ENCODE measurements around the gene TEFM.
"Not testable (repeated sequence)": the region's sequence is repeated elsewhere in the genome, so short reads cannot be mapped to it uniquely, and the experiment has no call there.

TEFM gene

GRCh38 chr17:30906101-30906911, at the start of gene TEFM:
Gene TEFM, minus strand, starts transcription at chr17:30906238. Its CDS starts 40 bp downstream, at chr17:30906198.
- no peaks in the 10 kb centered on the region for H3K27me3 Mint-ChIP-seq (ENCODE audit: low read depth)
- peak within 1 kb of the TSS; percentile 99 for H3K4me3 Mint-ChIP-seq
- no peaks in the 10 kb centered on the region for H3K9me3 Mint-ChIP-seq
- H3K36me3 Mint-ChIP-seq (ENCODE audit: low read depth): peaks cover 21% of the 10 kb centered on the region
- H3K4me1 Mint-ChIP-seq (ENCODE audit: low read depth): peaks cover 23% of the 10 kb centered on the region
- peak within 1 kb of the TSS; percentile 90 for H3K27ac Mint-ChIP-seq

GRCh38 chr17:30954046-30954830, 48.2 kb upstream of the TEFM start:
- H3K27me3 Mint-ChIP-seq (ENCODE audit: low read depth): peaks cover 21% of the 10 kb centered on the region
- no peaks in the 10 kb centered on the region for H3K4me1 Mint-ChIP-seq (ENCODE audit: low read depth)
- no peaks in the 10 kb centered on the region for H3K9me3 Mint-ChIP-seq
- H3K36me3 Mint-ChIP-seq (ENCODE audit: low read depth): no peaks in the 10 kb centered on the region
- no peak overlapping the region for H3K27ac Mint-ChIP-seq
- no peak overlapping the region for H3K4me3 Mint-ChIP-seq

- H3K9me3 Mint-ChIP-seq: no peaks in the 10 kb centered on the region
- H3K4me3 Mint-ChIP-seq: no peak overlapping the region
- H3K27me3 Mint-ChIP-seq (ENCODE audit: low read depth): peaks cover 8% of the 10 kb centered on the region
- no peak overlapping the region for H3K27ac Mint-ChIP-seq
- no peaks in the 10 kb centered on the region for H3K36me3 Mint-ChIP-seq (ENCODE audit: low read depth)
- H3K4me1 Mint-ChIP-seq (ENCODE audit: low read depth): no peaks in the 10 kb centered on the region
Measured at GRCh38 chr17:30952638-30953393, 46.8 kb upstream of the TEFM start.

GRCh38 chr17:30950669-30951399, 44.8 kb upstream of the TEFM start:
- H3K9me3 Mint-ChIP-seq: no peaks in the 10 kb centered on the region
- no peaks in the 10 kb centered on the region for H3K36me3 Mint-ChIP-seq (ENCODE audit: low read depth)
- H3K4me3 Mint-ChIP-seq: no peak overlapping the region
- H3K27me3 Mint-ChIP-seq (ENCODE audit: low read depth): peaks cover 3% of the 10 kb centered on the region
- H3K27ac Mint-ChIP-seq: no peak overlapping the region
- no peaks in the 10 kb centered on the region for H3K4me1 Mint-ChIP-seq (ENCODE audit: low read depth)

GRCh38 chr17:30950189-30950588, 44.2 kb upstream of the TEFM start:
- peaks cover 3% of the 10 kb centered on the region for H3K27me3 Mint-ChIP-seq (ENCODE audit: low read depth)
- no peaks in the 10 kb centered on the region for H3K4me1 Mint-ChIP-seq (ENCODE audit: low read depth)
- no peak overlapping the region for H3K27ac Mint-ChIP-seq
- H3K36me3 Mint-ChIP-seq (ENCODE audit: low read depth): no peaks in the 10 kb centered on the region
- H3K4me3 Mint-ChIP-seq: no peak overlapping the region
- H3K9me3 Mint-ChIP-seq: no peaks in the 10 kb centered on the region

GRCh38 chr17:30947796-30948195, 41.8 kb upstream of the TEFM start:
- no peaks in the 10 kb centered on the region for H3K36me3 Mint-ChIP-seq (ENCODE audit: low read depth)
- H3K4me3 Mint-ChIP-seq: no peak overlapping the region
- no peaks in the 10 kb centered on the region for H3K4me1 Mint-ChIP-seq (ENCODE audit: low read depth)
- no peak overlapping the region for H3K27ac Mint-ChIP-seq
- H3K9me3 Mint-ChIP-seq: no peaks in the 10 kb centered on the region
- no peaks in the 10 kb centered on the region for H3K27me3 Mint-ChIP-seq (ENCODE audit: low read depth)

- peaks cover 1% of the 10 kb centered on the region for H3K36me3 Mint-ChIP-seq (ENCODE audit: low read depth)
- H3K9me3 Mint-ChIP-seq: no peaks in the 10 kb centered on the region
- no peak overlapping the region for H3K4me3 Mint-ChIP-seq
- peaks cover 12% of the 10 kb centered on the region for H3K4me1 Mint-ChIP-seq (ENCODE audit: low read depth)
- H3K27ac Mint-ChIP-seq: no peak overlapping the region
- H3K27me3 Mint-ChIP-seq (ENCODE audit: low read depth): no peaks in the 10 kb centered on the region
Measured at GRCh38 chr17:30942308-30943079, 36.5 kb upstream of the TEFM start.

GRCh38 chr17:30939051-30939689, 33.1 kb upstream of the TEFM start:
- no peak overlapping the region for H3K4me3 Mint-ChIP-seq
- H3K9me3 Mint-ChIP-seq: no peaks in the 10 kb centered on the region
- no peaks in the 10 kb centered on the region for H3K27me3 Mint-ChIP-seq (ENCODE audit: low read depth)
- H3K27ac Mint-ChIP-seq: peak overlapping the region; percentile 32
- peaks cover 12% of the 10 kb centered on the region for H3K4me1 Mint-ChIP-seq (ENCODE audit: low read depth)
- peaks cover 1% of the 10 kb centered on the region for H3K36me3 Mint-ChIP-seq (ENCODE audit: low read depth)

- H3K9me3 Mint-ChIP-seq: no peaks in the 10 kb centered on the region
- no peak overlapping the region for H3K4me3 Mint-ChIP-seq
- H3K4me1 Mint-ChIP-seq (ENCODE audit: low read depth): peaks cover 4% of the 10 kb centered on the region
- H3K27ac Mint-ChIP-seq: no peak overlapping the region
- H3K27me3 Mint-ChIP-seq (ENCODE audit: low read depth): no peaks in the 10 kb centered on the region
- peaks cover 1% of the 10 kb centered on the region for H3K36me3 Mint-ChIP-seq (ENCODE audit: low read depth)
Measured at GRCh38 chr17:30933966-30934365, 27.9 kb upstream of the TEFM start.

GRCh38 chr17:30931582-30931981, 25.5 kb upstream of the TEFM start:
- H3K27ac Mint-ChIP-seq; H3K9me3 Mint-ChIP-seq; H3K27me3 Mint-ChIP-seq (ENCODE audit: low read depth); H3K36me3 Mint-ChIP-seq (ENCODE audit: low read depth); H3K4me1 Mint-ChIP-seq (ENCODE audit: low read depth); H3K4me3 Mint-ChIP-seq: not testable (repeated sequence)

- Mint-ChIP-seq H3K27ac (no peak overlapping the region), H3K27me3 (ENCODE audit: low read depth) (peaks cover 8% of the 10 kb centered on the region), H3K4me3 (no peak overlapping the region), H3K9me3 (no peaks in the 10 kb centered on the region), H3K4me1 (ENCODE audit: low read depth) (peaks cover 1% of the 10 kb centered on the region), H3K36me3 (ENCODE audit: low read depth) (no peaks in the 10 kb centered on the region)
Measured at GRCh38 chr17:30930495-30930894, 24.5 kb upstream of the TEFM start.

- H3K4me1 Mint-ChIP-seq (ENCODE audit: low read depth); H3K9me3 Mint-ChIP-seq; H3K4me3 Mint-ChIP-seq; H3K36me3 Mint-ChIP-seq (ENCODE audit: low read depth); H3K27ac Mint-ChIP-seq: not testable (repeated sequence)
- peaks cover 12% of the 10 kb centered on the region for H3K27me3 Mint-ChIP-seq (ENCODE audit: low read depth)
Measured at GRCh38 chr17:30929861-30930260, 23.8 kb upstream of the TEFM start.

- H3K27me3 Mint-ChIP-seq (ENCODE audit: low read depth): peaks cover 17% of the 10 kb centered on the region
- no peak overlapping the region for H3K4me3 Mint-ChIP-seq
- H3K4me1 Mint-ChIP-seq (ENCODE audit: low read depth): peaks cover 1% of the 10 kb centered on the region
- H3K36me3 Mint-ChIP-seq (ENCODE audit: low read depth): no peaks in the 10 kb centered on the region
- no peak overlapping the region for H3K27ac Mint-ChIP-seq
- no peaks in the 10 kb centered on the region for H3K9me3 Mint-ChIP-seq
Measured at GRCh38 chr17:30929081-30929633, 23.1 kb upstream of the TEFM start.

All from T-helper 1 cell treated with Interleukin-12 subunit alpha and Interleukin-12 subunit beta and Interleukin-4 antibody, amounts not matched to agents 30 μg/mL and 1 μg/mL, for 36 hours (primary cell).